B cell (primary cell): Measurements from ENCODE around the gene RAD51C. TPM values are rescaled to one million over a fixed set of nuclear protein-coding genes. Genes with fewer than 3 reads are reported as not detected.

ENCODE experiments used
- ATAC-seq: fragments of 200-7000 bp; cut with Tn5 transposase; one replicate; pipeline ENCODE4 v1.10.0; 2021; ENCODE audit warnings: low read depth, mild to moderate bottlenecking, moderate number of reproducible peaks, moderate library complexity
- CTCF ChIA-PET: fragments of 350-600 bp; sonication (Branson Sonifier 250); formaldehyde crosslinking; loops from one replicate; lab custom pipeline; 2021; ENCODE audit warnings: antibody characterized with exemption, inconsistent platforms; lab: Charles Lee
- POLR2A ChIA-PET: fragments of 350-600 bp; sonication (Branson Sonifier 250); formaldehyde crosslinking; loops from one replicate; lab custom pipeline; 2021; ENCODE audit warnings: antibody characterized with exemption; lab: Charles Lee
- DNase-seq: peaks from one replicate; pipeline ENCODE4 v3.0.0; 2013
- H2AFZ ChIP-seq: 2 replicates; pipeline ENCODE4 v1.6.1; 2012; ENCODE audit warnings: mild to moderate bottlenecking, low read depth, low read length; ENCODE audit not compliant: insufficient read depth, poor library complexity, severe bottlenecking
- H3K27ac ChIP-seq, 2 donors: 1 replicate in 1 of 2; 2 replicates in 1 of 2; pipeline ENCODE4 v1.5.1; 2012 to 2013; ENCODE audit warnings: low read length in 2 of 2, mild to moderate bottlenecking in 2 of 2, moderate library complexity in 1 of 2
- H3K27me3 ChIP-seq, 4 experiments: fragments of 200-600 bp in 1 of 4; sonication (generic) in 1 of 4; replicated peaks in 1 of 4; 1 replicate in 2 of 4; 2 replicates in 2 of 4; pipeline versions ENCODE4 v1.6.1 to v1.7.0; 2013 to 2016; ENCODE audit warnings: low read length in 3 of 4, mild to moderate bottlenecking in 2 of 4, mixed read lengths in 1 of 4, moderate library complexity in 1 of 4; ENCODE audit not compliant: insufficient read depth in 4 of 4, control insufficient read depth in 3 of 4; ENCODE audit errors: control extremely low read depth in 1 of 4
- H3K36me3 ChIP-seq, 2 experiments: replicated peaks in 1 of 2; 1 replicate in 1 of 2; 2 replicates in 1 of 2; pipeline versions ENCODE4 v1.6.1 to v1.7.1; 2013; ENCODE audit warnings: low read length in 1 of 2; ENCODE audit not compliant: insufficient read depth in 2 of 2, control insufficient read depth in 1 of 2; ENCODE audit errors: control extremely low read depth in 1 of 2, extremely low read depth in 1 of 2
- H3K4me1 ChIP-seq, 2 donors: fragments of 200-600 bp in 1 of 2; sonication (generic) in 1 of 2; 1 replicate in 1 of 2; 2 replicates in 1 of 2; pipeline versions ENCODE4 v1.5.1 to v1.6.1; 2013 to 2017; ENCODE audit warnings: low read length in 2 of 2; ENCODE audit not compliant: control insufficient read depth in 2 of 2, insufficient read depth in 2 of 2
- H3K4me2 ChIP-seq: replicated peaks from 2 replicates; pipeline ENCODE3; 2012; ENCODE audit warnings: mild to moderate bottlenecking, low read depth, low read length; ENCODE audit not compliant: poor library complexity, severe bottlenecking
- H3K4me3 ChIP-seq, 5 experiments: fragments of 200-600 bp in 1 of 5; sonication (generic) in 1 of 5; 1 replicate in 3 of 5; 2 replicates in 2 of 5; pipeline versions ENCODE4 v1.5.1 to v1.7.0; 2011 to 2016; ENCODE audit warnings: low read length in 4 of 5, mild to moderate bottlenecking in 4 of 5, low read depth in 2 of 5, control low read depth in 1 of 5, moderate library complexity in 1 of 5; ENCODE audit not compliant: insufficient read depth in 1 of 5; ENCODE audit errors: control extremely low read depth in 1 of 5, extremely low read depth in 1 of 5
- H3K79me2 ChIP-seq: fragments of 200-600 bp; sonication (generic); one replicate; pipeline ENCODE4 v1.6.0; 2016; ENCODE audit warnings: low read length; ENCODE audit not compliant: control insufficient read depth, insufficient read depth
- H3K9ac ChIP-seq: fragments of 200-600 bp; sonication (generic); 2 replicates; pipeline ENCODE4 v1.6.1; 2017; ENCODE audit warnings: mild to moderate bottlenecking, low read length, moderate library complexity
- H3K9me3 ChIP-seq, 3 donors: one replicate each; pipeline versions ENCODE4 v1.6.1 to v1.7.1; 2013; ENCODE audit warnings: low read length in 2 of 3; ENCODE audit not compliant: control insufficient read depth in 2 of 3, insufficient read depth in 1 of 3; ENCODE audit errors: control extremely low read depth in 1 of 3
- H4K20me1 ChIP-seq: 2 replicates; pipeline ENCODE4 v1.6.0; 2012; ENCODE audit warnings: mild to moderate bottlenecking, low read length; ENCODE audit not compliant: insufficient read depth, control insufficient read depth, poor library complexity, severe bottlenecking
- H3K27ac Mint-ChIP-seq: one replicate; pipeline ENCODE4 v1.8.0; 2021; ENCODE audit warnings: mixed read lengths
- H3K27me3 Mint-ChIP-seq: one replicate; pipeline ENCODE4 v1.8.0; 2021; ENCODE audit warnings: mixed read lengths
- H3K4me1 Mint-ChIP-seq: one replicate; pipeline ENCODE4 v1.8.0; 2021; ENCODE audit warnings: mixed read lengths
- H3K4me3 Mint-ChIP-seq: one replicate; pipeline ENCODE4 v1.8.0; 2021; ENCODE audit warnings: mixed read lengths
- H3K9me3 Mint-ChIP-seq: one replicate; pipeline ENCODE4 v1.8.0; 2022; ENCODE audit warnings: mixed read lengths; ENCODE audit not compliant: insufficient read depth
- EZH2 ChIP-seq: IDR thresholded peaks from 2 replicates; pipeline ENCODE4 v1.6.1; 2012; ENCODE audit warnings: borderline replicate concordance, low read depth, mild to moderate bottlenecking, moderate library complexity, low read length; ENCODE audit not compliant: insufficient read depth, poor library complexity, severe bottlenecking
- WGBS: methylation state at CpG from one replicate; pipeline ENCODE4 v1.1.5; 2013; ENCODE audit warnings: missing lambda C conversion rate; ENCODE audit not compliant: insufficient coverage; 5-methylcytosine and 5-hydroxymethylcytosine counted together
- intact Hi-C: fragments of 100-400 bp; cut with micrococcal nuclease; formaldehyde crosslinking; loops from one replicate; pipeline ENCODE4 v1.10.0; 2022
- polyA plus RNA-seq: library from polyadenylated mRNA; depleted of rRNA; stranded (reverse); fragments of >200 nt; gene quantifications from 2 replicates; pipeline ENCODE4 v1.2.3, GENCODE V29; 2012
- total RNA-seq, 2 donors: library from RNA; stranded (reverse); fragments of 120-200 nt in 1 of 2; gene quantifications; 1 replicate in 1 of 2; 2 replicates in 1 of 2; pipeline versions ENCODE4 v1.2.3 to v1.2.4, GENCODE V29; 2013 to 2022
- TF ChIP-seq, protein P1 (sequence below): fragments of 200-600 bp; IDR thresholded peaks from one replicate; pipeline ENCODE4 v1.8.0; 2022; ENCODE audit warnings: antibody characterized with exemption, mild to moderate bottlenecking

RAD51C gene
- total and polyA plus RNA-seq, 2 donors (not counting 1 experiment from before 2014, with no cell fraction given), result 14.2 to 33.2 TPM

DNA sequence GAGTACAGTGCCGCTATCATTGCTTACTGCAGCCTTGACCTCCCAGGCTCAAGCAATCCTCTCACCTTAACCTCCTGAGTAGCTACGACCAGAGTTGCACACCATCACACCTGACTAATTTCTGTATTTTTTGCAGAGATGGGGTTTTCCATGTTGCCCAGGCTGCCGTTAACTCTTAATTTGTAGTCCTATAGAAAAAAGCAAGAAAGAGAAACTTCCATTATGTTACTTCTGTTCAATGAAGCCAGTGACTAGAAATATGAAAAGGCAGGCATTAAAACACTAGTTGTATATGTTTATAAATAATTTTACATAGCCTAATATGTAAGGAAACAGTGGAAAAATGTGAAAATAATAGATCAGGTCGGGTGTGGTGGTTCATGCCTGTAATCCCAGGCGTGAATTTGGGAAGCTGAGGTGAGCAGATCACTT lies 9.7 kb downstream of the RAD51C start:
- 67% methylated on average over 1 of the region's 5 CpGs for WGBS
- Mint-ChIP-seq H3K27ac (no peak overlapping the region), H3K4me3 (no peak overlapping the region), H3K9me3 (no peaks in the 10 kb centered on the region), H3K4me1 (peaks cover 6% of the 10 kb centered on the region), H3K27me3 (no peaks in the 10 kb centered on the region)
- TF ChIP-seq, protein P1, sequence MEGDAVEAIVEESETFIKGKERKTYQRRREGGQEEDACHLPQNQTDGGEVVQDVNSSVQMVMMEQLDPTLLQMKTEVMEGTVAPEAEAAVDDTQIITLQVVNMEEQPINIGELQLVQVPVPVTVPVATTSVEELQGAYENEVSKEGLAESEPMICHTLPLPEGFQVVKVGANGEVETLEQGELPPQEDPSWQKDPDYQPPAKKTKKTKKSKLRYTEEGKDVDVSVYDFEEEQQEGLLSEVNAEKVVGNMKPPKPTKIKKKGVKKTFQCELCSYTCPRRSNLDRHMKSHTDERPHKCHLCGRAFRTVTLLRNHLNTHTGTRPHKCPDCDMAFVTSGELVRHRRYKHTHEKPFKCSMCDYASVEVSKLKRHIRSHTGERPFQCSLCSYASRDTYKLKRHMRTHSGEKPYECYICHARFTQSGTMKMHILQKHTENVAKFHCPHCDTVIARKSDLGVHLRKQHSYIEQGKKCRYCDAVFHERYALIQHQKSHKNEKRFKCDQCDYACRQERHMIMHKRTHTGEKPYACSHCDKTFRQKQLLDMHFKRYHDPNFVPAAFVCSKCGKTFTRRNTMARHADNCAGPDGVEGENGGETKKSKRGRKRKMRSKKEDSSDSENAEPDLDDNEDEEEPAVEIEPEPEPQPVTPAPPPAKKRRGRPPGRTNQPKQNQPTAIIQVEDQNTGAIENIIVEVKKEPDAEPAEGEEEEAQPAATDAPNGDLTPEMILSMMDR, result no peak
- TF ChIP-seq EZH2, result no peak
- ChIA-PET POLR2A (no interaction called here), CTCF (interaction anchor here (1.2 kb wide), 1 partner anchor 11 kb away, joined by 4 read pairs; no protein-coding TSS in a partner anchor)
- Histone ChIP-seq H3K9ac (no peak overlapping the region), H3K9me3 (no peaks in the 10 kb centered on the region), H3K36me3 (peaks cover 5 to 24% of the 10 kb centered on the region in 2 experiments), H3K4me1 (no peaks in the 10 kb centered on the region), H3K27me3 (no peaks in the 10 kb centered on the region), H2AFZ (no peak overlapping the region), H3K79me2 (no peaks in the 10 kb centered on the region), H3K4me3 (no peak overlapping the region), H4K20me1 (no peaks in the 10 kb centered on the region), H3K4me2 (no peak overlapping the region), H3K27ac (no peak overlapping the region)
- DNase-seq (no peak), ATAC-seq (no peak)
- intact Hi-C loops, result no loop called here

DNA sequence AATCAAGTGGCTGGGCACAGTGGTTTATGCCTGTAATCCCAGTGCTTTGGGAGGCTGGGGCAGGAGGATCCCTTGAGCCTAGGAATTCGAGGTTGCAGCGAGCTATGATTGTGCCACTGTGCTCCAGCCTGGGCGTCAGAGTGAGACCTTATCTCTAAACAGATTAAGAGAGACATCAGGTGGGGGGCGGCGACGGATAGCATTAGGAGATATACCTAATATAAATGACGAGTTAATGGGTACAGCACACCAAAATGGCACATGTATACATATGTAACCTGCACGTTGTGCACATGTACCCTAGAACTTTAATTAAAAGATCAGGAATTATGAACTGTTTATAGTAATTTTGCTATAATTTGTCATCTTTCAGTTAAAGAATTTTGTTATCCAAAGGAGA lies 10.3 kb downstream of the RAD51C start:
- Histone ChIP-seq H3K9me3 (no peaks in the 10 kb centered on the region), H3K9ac (no peak overlapping the region), H4K20me1 (no peaks in the 10 kb centered on the region), H3K4me3 (no peak overlapping the region), H3K4me1 (no peaks in the 10 kb centered on the region), H3K79me2 (no peaks in the 10 kb centered on the region), H3K36me3 (peaks cover 5 to 24% of the 10 kb centered on the region in 2 experiments), H3K27me3 (no peaks in the 10 kb centered on the region), H3K4me2 (no peak overlapping the region), H2AFZ (no peak overlapping the region), H3K27ac (no peak overlapping the region)
- POLR2A ChIA-PET, result no interaction called here
- Mint-ChIP-seq H3K4me1 (peaks cover 6% of the 10 kb centered on the region), H3K27me3 (no peaks in the 10 kb centered on the region), H3K9me3 (no peaks in the 10 kb centered on the region), H3K4me3 (no peak overlapping the region), H3K27ac (no peak overlapping the region)
- DNase-seq, result no peak
- ATAC-seq, result no peak
- intact Hi-C loops, result no loop called here
- TF ChIP-seq, protein P1, result no peak
- no peak for TF ChIP-seq EZH2
- WGBS, result 100% methylated on average over 6 of the region's 8 CpGs
- CTCF ChIA-PET, result no interaction called here
